GM12801 (cell line): ENCODE data around the gene MICALL1.

ENCODE experiments used
- CTCF ChIP-seq: IDR thresholded peaks from one replicate; pipeline ENCODE4 v1.5.1; 2011; ENCODE audit warnings: control low read depth; ENCODE audit not compliant: insufficient read length; ENCODE audit errors: extremely low read depth

The MICALL1 gene

GRCh38 chr22:37951305-37951704 is 45.2 kb downstream of the MICALL1 start:
- no peak for TF ChIP-seq CTCF

GRCh38 chr22:37953062-37953436 is 47.0 kb downstream of the MICALL1 start:
- no peak for TF ChIP-seq CTCF

- no peak for TF ChIP-seq CTCF
Measured at GRCh38 chr22:37953437-37954179, 47.5 kb downstream of the MICALL1 start, which contains the start of the genes C22orf23 and POLR2F. TSS of gene C22orf23 (minus strand) at chr22:37953601. CDS start at chr22:37953149, 452 bp downstream. TSS of gene POLR2F (plus strand) at chr22:37953699. CDS start at chr22:37953788, 89 bp downstream.

GRCh38 chr22:37954686-37955085 is 48.6 kb downstream of the MICALL1 start:
- no peak for TF ChIP-seq CTCF

GRCh38 chr22:37957232-37957631 is 51.1 kb downstream of the MICALL1 start:
- TF ChIP-seq CTCF, result no peak

- no peak for TF ChIP-seq CTCF
Measured at GRCh38 chr22:37959231-37959825, 53.2 kb downstream of the MICALL1 start.

- no peak for TF ChIP-seq CTCF
Measured at GRCh38 chr22:37961062-37961461, 55.0 kb downstream of the MICALL1 start.
